Stimulated activated CD4-positive, alpha-beta T cell treated with anti-CD3 and anti-CD28 coated beads, Interleukin-1b, Interleukin-23, amount 100 ng/mL, for 24 hours (primary cell): ENCODE data around the gene CYP27A1.

ENCODE experiments used
- DNase-seq, 4 experiments: peaks; one replicate each; pipeline ENCODE4 v3.0.0-alpha.2; 2020; ENCODE audit warnings: low read depth in 4 of 4, low spot score in 1 of 4

CYP27A1 gene

GRCh38 chr2:218781691-218782527 lies at the start of gene CYP27A1:
CYP27A1 (plus strand) TSS chr2:218782147; CDS start chr2:218782183, 36 bp downstream.
- no peak for DNase-seq

GRCh38 chr2:218732761-218733158 lies 49.2 kb upstream of the CYP27A1 start:
- no peak for DNase-seq

- DNase-seq = no peak
Observed at GRCh38 chr2:218733171-218734021, 48.6 kb upstream of the CYP27A1 start.

- no peak for DNase-seq
Observed at GRCh38 chr2:218734190-218734975, 47.6 kb upstream of the CYP27A1 start.

GRCh38 chr2:218736531-218736930 lies 45.4 kb upstream of the CYP27A1 start:
- DNase-seq = no peak

- DNase-seq = no peak
Observed at GRCh38 chr2:218743068-218743467, 38.9 kb upstream of the CYP27A1 start.

- DNase-seq = no peak
Observed at GRCh38 chr2:218744615-218745014, 37.3 kb upstream of the CYP27A1 start.

GRCh38 chr2:218745160-218745558 lies 36.8 kb upstream of the CYP27A1 start:
- no peak for DNase-seq

- no peak for DNase-seq
Observed at GRCh38 chr2:218745559-218746469, 36.1 kb upstream of the CYP27A1 start.

- DNase-seq = no peak
Observed at GRCh38 chr2:218746470-218746795, 35.5 kb upstream of the CYP27A1 start.

GRCh38 chr2:218746960-218747359 lies 35.0 kb upstream of the CYP27A1 start:
- DNase-seq = no peak

- no peak for DNase-seq
Observed at GRCh38 chr2:218748741-218749441, 33.1 kb upstream of the CYP27A1 start.

- no peak for DNase-seq
Observed at GRCh38 chr2:218754201-218754600, 27.7 kb upstream of the CYP27A1 start.

- DNase-seq = no peak
Observed at GRCh38 chr2:218754781-218755180, 27.2 kb upstream of the CYP27A1 start.

GRCh38 chr2:218755198-218755566 lies 26.8 kb upstream of the CYP27A1 start:
- no peak for DNase-seq

GRCh38 chr2:218755567-218756404 lies 26.2 kb upstream of the CYP27A1 start:
- DNase-seq = no peak

- no peak for DNase-seq
Observed at GRCh38 chr2:218756599-218757377, 25.2 kb upstream of the CYP27A1 start.

GRCh38 chr2:218761795-218762194 lies 20.2 kb upstream of the CYP27A1 start:
- DNase-seq = no peak
